ENCODE measurements around the gene B4GALT5. TPM values are rescaled to one million over a fixed set of nuclear protein-coding genes. Genes with fewer than 3 reads are reported as not detected.

The B4GALT5 gene
- total RNA-seq, 1 donor from 2014 or later = 115 TPM

GRCh38 chr20:49589747-49590146 is 123.9 kb downstream of the B4GALT5 start:
- Mint-ChIP-seq H3K36me3 (ENCODE audit: low read depth, unreplicated experiment) (peaks cover 10% of the 10 kb centered on the region), H3K27me3 (ENCODE audit: unreplicated experiment) (peaks cover 11% of the 10 kb centered on the region), H3K9me3 (ENCODE audit: unreplicated experiment) (no peaks in the 10 kb centered on the region), H3K4me3 (ENCODE audit: unreplicated experiment) (peak overlapping the region; percentile 37), H3K27ac (ENCODE audit: unreplicated experiment) (peak overlapping the region; percentile 22), H3K4me1 (ENCODE audit: unreplicated experiment) (peaks cover 31% of the 10 kb centered on the region)
- no peak for TF ChIP-seq CTCF (IDR thresholded peaks at IDR 0.05; ENCODE audit: unreplicated experiment)
- DNase-seq (ENCODE audit: low spot score) = no peak

GRCh38 chr20:49587111-49587570 is 126.5 kb downstream of the B4GALT5 start:
- H3K27ac Mint-ChIP-seq (ENCODE audit: unreplicated experiment) = no peak overlapping the region

GRCh38 chr20:49585585-49586245 is 128.0 kb downstream of the B4GALT5 start:
- peaks cover 15% of the 10 kb centered on the region for H3K27me3 Mint-ChIP-seq (ENCODE audit: unreplicated experiment)
- no peak for DNase-seq (ENCODE audit: low spot score)
- H3K36me3 Mint-ChIP-seq (ENCODE audit: low read depth, unreplicated experiment) = peaks cover 5% of the 10 kb centered on the region
- TF ChIP-seq CTCF (IDR thresholded peaks at IDR 0.05; ENCODE audit: unreplicated experiment) = no peak
- H3K27ac Mint-ChIP-seq (ENCODE audit: unreplicated experiment) = no peak overlapping the region
- no peaks in the 10 kb centered on the region for H3K9me3 Mint-ChIP-seq (ENCODE audit: unreplicated experiment)
- no peak overlapping the region for H3K4me3 Mint-ChIP-seq (ENCODE audit: unreplicated experiment)
- peaks cover 17% of the 10 kb centered on the region for H3K4me1 Mint-ChIP-seq (ENCODE audit: unreplicated experiment)

More at GRCh38 chr20:49587111-49587570, 126.5 kb downstream of the B4GALT5 start:
- Mint-ChIP-seq H3K4me1 (ENCODE audit: unreplicated experiment) (peaks cover 26% of the 10 kb centered on the region), H3K27me3 (ENCODE audit: unreplicated experiment) (peaks cover 15% of the 10 kb centered on the region), H3K36me3 (ENCODE audit: low read depth, unreplicated experiment) (peaks cover 7% of the 10 kb centered on the region), H3K9me3 (ENCODE audit: unreplicated experiment) (no peaks in the 10 kb centered on the region), H3K4me3 (ENCODE audit: unreplicated experiment) (no peak overlapping the region)
- DNase-seq (ENCODE audit: low spot score) = no peak
- TF ChIP-seq CTCF (IDR thresholded peaks at IDR 0.05; ENCODE audit: unreplicated experiment) = no peak

GRCh38 chr20:49584418-49585382 is 129.0 kb downstream of the B4GALT5 start:
- no peak for TF ChIP-seq CTCF (IDR thresholded peaks at IDR 0.05; ENCODE audit: unreplicated experiment)
- no peak for DNase-seq (ENCODE audit: low spot score)
- Mint-ChIP-seq H3K36me3 (ENCODE audit: low read depth, unreplicated experiment) (peaks cover 2% of the 10 kb centered on the region), H3K9me3 (ENCODE audit: unreplicated experiment) (no peaks in the 10 kb centered on the region), H3K4me3 (ENCODE audit: unreplicated experiment) (no peak overlapping the region), H3K27me3 (ENCODE audit: unreplicated experiment) (peaks cover 8% of the 10 kb centered on the region), H3K4me1 (ENCODE audit: unreplicated experiment) (peaks cover 7% of the 10 kb centered on the region), H3K27ac (ENCODE audit: unreplicated experiment) (no peak overlapping the region)
